Esophagus mucosa (tissue), 1 donor: ENCODE measurements around the gene DCD. TPM values are rescaled to one million over a fixed set of nuclear protein-coding genes. Genes with fewer than 3 reads are reported as not detected.
"Not testable (repeated sequence)": the region's sequence is repeated elsewhere in the genome, so short reads cannot be mapped to it uniquely, and the experiment has no call there.

Experiments used
- ATAC-seq: fragments of 200-7000 bp; cut with Tn5 transposase; one replicate; pipeline ENCODE4 v1.9.1; 2020
- total RNA-seq: library from RNA; stranded (reverse); gene quantifications from one replicate; pipeline ENCODE4 v1.2.4, GENCODE V29; 2023
- donor health status: DM: yes; HTN: yes; CAD: no.

The DCD gene
- total RNA-seq, 1 donor from 2014 or later: not detected

DNA sequence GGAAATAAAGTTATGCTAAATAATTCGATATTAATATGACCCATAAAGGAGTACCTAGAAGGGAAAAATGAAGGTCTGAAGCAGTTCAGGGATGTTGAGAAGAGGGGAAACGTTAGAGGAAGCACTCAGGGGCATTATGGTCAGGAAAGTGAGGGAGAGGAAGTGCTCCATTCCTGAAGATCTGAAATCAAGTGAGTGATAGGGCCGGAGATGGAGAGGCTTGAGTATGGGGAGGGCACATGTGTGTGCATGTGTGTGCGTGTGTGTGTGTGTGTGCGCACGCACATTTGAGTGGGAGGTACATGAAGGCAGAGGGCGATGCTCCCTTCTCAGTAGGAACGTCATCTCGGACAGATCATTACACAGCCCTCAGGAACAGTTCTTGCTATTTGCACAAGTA, 4.9 kb upstream of the DCD start:
- ATAC-seq: no peak

DNA sequence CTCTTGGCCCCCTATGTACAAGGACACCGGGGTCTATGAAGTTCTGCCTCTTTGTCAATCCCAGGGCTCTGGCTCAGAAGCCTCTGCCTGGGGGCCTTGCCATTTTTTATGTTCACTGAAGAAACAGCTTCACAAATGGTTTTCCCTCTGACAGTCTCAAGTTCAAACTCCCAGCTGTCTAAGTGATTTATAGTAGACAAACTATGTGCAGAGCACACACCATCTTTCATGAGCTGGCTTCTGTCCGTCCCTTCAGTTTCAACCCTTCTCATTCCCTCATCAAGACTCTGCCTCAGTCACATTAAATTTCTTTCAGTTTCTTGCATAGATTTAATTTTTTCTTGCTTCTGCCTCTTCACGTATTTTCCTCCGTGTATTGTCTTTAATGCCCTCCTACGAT, 2.7 kb upstream of the DCD start:
- no peak for ATAC-seq

DNA sequence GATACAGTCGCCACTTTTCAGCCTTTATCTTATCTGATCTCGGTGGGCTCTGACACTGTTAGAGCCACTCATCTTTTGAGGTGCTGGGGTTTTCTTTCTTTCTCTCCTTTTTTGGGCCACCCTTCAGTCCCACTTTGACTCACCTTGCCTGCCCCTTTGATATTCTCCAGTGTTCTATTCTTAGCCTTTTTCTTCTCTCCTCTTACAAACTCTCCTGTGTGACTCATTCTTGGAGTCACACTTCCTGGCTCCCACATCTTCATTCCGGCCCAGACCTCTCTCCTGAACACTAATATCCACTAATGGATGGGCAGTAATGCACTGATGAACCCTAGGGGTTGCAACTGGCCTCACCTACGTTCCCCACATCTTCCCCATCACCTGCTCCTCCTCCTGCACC, 2.2 kb upstream of the DCD start:
- no peak for ATAC-seq

DNA sequence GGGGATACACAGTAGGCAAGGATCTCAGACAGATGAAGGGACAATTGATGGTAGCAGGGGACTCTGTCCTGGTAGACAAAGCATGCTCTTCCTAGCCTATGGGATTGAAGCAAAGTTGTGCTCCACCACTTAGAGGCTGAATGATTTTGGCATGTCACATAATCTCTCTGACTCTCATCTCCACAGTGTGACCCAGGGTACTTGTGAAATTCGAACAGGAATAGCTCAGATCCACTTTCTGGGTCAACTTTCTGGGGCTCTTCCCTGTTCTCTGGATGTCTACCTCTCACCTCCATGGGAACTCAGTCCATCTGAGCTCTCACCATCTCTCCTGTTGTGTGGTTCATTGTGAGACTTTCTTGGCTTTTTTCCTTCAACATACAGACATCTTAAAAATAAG, 1.7 kb upstream of the DCD start:
- ATAC-seq: no peak

DNA sequence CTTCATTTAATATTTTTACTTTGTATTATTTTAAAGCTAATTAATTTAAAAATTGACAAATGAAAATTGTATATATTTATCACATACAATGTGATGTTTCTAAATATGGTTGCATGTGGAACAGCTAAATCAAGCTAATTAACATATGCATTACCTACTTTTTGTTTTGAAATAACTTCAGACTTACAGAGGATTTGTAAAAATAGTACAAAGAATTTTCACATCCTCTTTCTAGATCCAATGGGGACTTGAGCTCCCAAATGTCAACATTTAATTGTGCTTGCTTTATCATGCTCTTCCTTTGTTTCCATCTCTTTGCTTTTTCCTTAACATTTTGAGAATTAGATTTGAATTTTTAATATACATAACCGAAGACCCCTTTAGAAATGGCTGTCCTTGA, 6.6 kb downstream of the DCD start:
- no peak for ATAC-seq

DNA sequence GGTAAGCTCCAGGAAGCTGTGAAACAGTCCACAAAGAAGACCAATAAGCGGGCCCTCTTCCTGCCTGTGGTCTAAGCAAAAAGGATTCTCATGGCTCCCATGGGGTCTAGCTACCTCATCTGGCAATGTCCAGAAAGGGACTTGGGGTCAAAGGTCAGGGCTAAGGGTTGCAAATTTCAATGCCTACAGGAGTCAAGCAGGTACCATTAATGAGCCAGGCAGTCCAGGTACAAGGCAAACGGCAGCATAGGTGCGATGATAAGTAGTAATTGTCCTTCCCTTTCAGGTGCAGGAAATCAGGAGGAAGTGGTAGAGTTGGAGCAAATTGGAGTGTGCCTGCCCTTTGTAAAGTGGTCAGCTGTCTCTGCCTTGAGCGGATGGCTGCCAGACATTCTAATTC, 7.1 kb downstream of the DCD start:
- ATAC-seq: no peak

DNA sequence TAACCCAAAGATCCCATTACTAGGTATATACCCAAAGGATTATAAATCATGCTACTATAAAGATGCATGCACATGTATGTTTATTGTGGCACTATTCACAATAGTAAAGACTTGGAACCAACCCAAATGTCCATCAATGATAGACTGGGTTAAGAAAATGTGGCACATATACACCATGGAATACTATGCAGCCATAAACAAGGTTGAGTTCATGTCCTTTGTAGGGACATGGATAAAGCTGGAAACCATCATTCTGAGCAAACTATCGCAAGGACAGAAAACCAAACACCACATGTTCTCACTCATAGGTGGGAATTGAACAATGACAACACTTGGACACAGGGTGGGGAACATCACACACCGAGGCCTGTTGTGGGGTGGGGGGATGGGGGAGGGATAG, 9.1 kb downstream of the DCD start:
- not testable (repeated sequence) for ATAC-seq

DNA sequence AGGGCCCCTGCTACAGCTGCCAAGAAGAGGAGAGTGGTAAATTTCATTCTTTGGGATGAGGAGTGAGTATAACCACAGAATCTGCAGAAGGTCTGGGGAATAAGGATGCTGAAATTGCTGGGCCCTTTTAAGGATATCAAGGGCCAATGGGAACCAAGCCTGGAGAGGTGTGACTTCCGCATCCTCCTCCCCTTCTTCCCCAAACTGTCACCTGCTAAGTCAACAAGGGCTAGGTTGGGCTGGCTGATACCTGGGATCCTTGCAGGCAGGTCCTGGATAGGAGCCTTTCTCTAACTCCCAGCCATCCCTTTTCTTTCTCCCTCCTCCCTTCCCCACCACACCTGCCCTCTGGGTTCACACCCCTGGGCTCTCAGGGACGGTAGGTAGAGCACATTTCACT, 13.4 kb downstream of the DCD start, which contains the start of gene LACRT:
Gene LACRT, minus strand, starts transcription at position 101 of the 400 bp plus-strand sequence. Its CDS starts 54 bp downstream, at position 47.
- no peak for ATAC-seq

DNA sequence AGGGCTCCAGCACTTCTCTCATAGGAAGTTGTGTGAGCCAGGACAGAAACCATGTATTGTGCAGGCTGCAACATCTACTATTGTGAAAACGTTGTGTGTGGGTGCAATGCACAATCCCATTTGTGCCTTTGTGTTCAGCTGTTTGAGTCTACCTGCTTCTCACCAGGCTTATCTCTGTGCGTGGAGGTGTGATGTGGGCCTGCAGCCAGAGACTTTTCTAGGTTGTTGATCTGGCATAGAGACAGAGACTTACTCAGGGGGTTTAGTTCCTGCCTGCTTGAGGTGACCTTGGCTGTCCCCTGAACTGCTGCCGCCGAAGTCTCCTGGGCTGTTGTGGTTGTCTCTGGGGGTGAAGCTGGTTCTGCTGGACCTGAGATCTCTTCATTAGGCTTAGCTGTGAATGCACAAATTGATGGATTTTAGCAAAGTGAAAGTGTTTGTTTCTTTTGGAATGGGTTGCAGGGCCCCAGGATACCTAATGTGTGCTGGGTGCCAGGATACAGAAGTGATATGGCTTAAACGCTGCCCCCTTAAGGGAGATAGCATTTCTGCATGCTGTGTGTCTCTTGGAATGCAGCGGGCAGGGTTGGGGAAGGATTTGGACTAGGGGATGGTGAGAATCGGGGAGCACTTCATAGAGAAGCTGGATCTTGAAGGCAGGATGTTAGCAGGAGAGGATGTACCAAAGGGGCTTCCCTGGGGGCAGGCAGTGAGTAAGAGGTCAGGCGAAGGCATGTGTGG, 16.0 kb downstream of the DCD start:
- no peak for ATAC-seq

DNA sequence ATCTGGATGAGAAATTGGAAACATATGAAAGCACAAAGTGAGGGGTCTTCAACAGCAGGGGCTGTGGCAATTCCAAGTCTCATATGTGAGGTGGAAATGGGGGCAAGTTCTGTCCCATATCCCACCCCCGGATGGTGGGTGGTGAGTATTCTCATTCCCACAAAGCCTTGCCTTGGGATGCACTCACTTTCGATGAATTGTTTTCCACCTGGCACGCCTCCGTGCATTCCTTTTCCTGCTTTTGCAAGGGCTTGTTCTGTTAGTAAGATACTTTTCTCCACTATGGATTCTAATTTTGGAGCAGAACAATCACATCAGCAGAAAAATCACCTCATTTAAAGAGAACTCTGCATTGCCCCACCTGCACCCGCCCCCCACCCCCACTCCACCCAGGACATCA, 16.6 kb downstream of the DCD start:
- no peak for ATAC-seq

DNA sequence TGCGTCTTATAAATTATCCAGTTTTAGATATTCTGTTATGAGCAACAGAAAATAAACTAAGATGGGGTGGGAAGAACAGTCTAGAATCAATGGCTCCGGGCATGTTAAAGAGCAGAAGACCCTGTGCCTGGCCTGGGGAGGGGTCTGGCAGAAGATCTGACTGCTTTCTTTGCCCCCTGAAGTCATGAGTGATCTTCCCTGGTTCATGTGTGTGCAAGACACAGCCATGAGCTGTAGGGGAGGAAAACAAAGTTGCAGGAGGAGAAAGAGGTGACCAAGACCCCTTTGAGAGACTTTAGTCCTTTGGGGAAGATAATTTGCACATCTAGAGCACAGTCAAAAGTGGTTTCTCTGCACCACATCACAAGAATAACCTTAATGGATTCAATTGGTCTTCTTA, 18.2 kb downstream of the DCD start:
- no peak for ATAC-seq

DNA sequence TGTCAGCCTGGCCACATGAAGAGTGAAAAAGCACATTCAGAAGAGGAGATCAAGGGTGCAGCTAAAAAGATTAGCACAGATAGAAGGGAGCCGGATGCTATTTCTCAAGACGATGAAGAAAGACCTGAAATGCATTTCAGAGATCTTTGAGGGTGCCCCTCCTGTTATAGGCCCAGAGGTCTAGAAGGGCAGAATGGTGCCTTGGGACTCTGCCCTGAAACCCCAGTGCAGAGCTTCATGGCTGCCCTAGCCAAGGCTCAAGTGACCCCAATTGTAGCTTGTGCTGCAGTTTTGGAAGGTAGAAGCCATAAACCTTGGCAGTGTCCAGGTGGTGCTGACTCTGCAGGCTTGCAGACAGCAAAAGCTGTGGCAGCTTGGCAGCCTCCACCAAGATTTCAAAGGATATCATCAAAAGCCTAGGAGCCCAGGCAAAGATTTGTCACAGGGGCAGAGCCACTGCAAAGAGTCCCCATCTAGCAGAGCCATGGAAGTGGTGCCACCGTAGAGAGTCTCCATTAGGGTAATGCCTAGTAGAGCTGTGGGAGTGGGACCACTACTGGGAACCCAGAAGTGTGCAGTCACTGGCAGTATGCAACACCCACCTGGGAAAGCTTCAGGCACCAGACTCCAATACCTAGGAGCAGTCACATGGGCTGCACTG, 19.8 kb downstream of the DCD start:
- no peak for ATAC-seq

DNA sequence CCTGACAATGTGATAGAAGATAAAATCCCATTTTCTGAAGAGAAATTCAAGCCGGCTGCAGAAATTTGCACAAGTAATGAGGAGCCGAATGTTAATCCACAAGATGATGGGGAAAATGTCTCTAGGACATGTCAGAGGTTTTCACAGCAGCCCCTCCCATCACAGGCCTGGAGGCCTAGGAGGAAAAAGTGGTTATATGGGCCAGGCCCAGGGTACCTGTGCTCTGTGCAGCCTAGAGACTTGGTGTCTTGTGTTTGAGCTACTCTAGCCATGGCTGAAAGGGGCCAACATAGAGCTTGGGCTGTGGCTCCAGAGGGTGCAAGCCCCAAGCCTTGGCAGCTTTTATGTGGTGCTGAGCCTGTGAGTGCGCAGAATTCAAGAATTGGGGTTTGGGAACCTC, 20.9 kb downstream of the DCD start:
- no peak for ATAC-seq

DNA sequence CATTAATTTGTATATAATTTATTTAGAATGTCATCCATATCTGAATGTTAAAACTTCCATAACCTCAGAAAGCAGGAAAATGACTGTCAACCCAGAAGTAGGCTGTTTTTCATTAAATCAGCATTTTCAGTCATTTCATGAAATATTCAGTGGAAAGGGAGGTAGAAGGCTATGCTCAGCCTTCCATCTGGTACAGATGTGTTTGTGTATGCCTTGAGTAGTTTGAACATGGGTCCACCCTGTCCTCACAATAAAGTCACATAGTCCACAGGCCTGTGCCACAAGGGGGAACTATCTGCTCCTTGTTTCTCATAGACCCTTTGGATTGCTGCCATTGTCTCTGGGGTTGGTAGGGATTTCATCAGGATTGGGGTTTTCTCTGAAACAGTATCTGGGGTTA, 22.6 kb downstream of the DCD start:
- ATAC-seq: no peak

DNA sequence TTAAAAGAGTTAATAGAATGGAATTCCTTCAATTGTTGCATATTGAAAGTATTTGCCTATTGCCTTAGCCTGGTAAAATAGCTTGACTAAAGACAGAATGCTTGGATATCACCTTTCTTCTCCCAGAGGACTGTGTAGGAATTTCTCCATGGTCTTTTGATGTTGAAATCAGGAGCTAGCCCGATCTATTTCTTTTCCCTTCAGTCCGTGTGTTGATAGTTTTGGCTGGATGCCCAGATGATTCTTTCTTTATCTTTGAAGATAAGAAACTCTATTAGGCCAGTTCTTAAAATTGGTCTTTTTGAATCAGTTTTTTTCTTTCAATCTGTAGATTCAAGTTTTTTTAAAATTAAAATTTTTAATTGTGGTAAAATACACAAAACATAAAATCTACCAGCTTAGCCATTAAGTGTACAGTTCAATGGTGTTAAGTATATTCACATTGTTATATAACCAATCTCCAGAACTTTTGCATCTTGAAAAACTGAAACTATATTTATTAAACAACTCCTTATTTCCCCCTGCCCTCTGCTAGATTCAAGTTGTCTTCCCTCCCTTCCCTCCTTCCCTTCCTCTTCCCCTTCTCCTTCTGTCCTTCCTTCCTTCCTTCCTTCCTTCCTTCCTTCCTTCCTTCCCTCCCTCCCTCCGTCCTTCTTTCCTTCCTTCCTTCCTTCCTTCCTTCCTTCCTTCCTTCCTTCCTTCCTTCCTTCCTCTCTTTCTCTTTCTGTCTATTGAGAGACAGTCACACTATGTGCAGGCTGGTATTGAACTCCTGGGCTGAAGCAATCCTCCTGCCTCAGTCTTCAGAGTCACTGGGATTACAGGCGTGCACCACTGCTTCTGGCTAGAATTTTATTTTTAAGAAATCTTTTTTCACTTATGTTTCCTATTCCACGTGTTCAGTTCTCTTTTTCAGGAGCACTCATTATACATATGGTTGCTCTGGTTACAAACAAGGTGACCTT, 23.6 kb downstream of the DCD start:
- ATAC-seq: no peak

DNA sequence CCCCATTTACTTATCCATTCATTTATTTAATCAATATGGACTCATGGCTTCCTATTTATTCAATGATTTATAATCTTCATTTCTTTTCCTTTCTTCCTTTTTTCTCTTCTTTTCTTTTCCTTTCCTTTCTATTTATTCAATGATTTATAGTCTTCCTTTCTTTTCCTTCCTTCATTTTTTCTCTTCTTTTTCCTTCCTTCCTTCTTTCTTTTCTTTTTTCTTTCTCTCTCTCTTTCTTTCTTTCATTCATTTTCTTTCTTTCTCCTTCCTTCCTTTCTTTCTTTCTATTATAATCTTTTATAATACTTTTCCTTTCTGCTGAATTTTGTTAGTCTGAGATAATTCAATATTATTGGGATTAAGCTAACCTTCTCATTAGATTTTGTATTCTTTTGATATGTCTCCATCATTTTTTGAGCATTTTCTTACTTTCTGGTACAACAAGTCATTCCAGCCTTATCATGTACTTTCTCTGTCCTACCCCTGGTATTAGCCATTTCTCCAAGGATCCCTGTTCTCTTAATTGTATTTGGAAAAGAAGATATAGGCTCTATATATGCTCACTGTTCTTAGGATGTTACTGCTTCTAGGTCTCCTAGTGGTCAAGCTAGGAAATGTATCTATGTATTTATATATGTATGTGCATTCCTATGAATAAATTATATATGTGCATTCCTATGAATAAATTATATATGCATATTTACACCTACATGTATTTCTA, 25.5 kb downstream of the DCD start:
- no peak for ATAC-seq

DNA sequence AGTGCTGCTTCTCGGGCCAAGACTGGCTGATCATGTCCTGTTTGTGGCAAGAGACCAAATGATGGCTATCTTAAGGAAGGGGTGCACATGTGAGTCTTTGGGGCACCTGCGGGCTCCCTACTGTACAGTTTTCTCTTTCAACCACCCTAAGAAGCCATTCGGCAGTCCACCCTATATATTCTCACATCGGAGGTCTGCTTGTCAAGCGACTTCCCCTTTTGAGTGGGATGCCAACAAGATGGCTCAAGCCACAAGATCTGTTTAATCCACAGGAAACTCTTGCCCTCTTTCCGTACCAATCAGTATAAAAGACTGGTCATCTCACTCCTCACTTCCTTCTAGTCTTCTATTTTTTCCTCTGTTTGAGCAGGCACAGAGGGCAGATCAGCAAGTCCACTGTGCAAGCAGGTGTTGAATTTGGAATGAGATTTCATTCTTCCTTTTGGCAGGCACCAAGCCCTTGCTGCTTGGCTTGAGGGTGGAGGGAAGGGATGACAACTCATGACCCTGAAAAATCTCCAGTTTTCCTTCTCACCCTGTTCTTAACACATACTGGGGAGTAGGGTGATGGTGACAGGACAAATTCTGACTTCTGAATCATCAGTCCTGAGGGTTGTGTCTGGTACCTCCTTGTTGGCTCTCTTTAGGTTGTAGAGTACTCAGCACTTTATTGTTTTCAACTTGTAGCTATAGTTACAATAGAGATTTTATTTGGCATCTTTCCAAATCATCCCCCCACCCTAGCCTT, 31.1 kb downstream of the DCD start:
- no peak for ATAC-seq

DNA sequence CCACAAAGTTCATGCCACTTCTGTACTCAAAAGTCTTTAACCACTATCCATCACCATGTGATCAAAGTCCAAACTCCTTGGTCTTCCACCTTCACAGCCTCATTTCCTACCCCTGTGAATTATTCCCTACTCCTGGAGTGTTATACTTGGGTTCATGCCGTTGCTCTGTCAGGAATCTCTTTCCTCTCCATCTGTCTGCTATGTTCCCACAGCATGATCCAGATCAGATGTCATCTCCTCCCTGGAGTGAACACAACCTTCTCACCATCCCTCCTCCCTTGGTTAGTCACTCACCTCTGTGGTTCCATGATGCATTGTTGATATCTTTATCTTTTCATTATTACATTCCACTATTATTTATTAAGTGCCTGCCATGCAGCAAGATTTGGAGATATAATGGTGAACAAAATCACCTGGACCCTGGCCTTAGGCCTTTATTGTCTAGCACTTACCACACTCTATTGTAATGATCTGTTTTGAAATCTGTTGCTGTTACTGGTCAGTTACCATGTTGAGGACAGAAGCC, 35.9 kb downstream of the DCD start:
- ATAC-seq: no peak

DNA sequence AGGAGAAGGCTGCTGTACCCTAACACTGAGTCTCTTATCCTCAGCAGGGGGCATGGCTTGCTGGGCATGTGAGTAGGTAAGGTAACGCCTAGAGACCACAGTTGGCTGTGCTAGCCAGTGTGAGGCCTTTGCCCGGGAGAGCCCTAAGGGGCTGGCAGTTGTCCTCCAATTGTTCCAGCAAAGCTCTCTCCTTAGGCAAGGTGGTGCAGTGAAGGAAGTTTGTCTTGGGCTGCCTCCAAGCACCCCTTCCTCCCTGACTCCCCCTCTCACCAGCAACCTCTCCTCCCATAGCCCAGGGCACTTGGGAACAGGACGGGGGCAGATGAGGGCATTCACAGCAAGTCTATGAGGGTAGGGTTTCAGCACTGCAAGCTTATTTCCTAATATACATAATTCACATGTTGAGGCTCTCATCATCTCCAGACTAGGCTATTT, 36.4 kb downstream of the DCD start:
- no peak for ATAC-seq

DNA sequence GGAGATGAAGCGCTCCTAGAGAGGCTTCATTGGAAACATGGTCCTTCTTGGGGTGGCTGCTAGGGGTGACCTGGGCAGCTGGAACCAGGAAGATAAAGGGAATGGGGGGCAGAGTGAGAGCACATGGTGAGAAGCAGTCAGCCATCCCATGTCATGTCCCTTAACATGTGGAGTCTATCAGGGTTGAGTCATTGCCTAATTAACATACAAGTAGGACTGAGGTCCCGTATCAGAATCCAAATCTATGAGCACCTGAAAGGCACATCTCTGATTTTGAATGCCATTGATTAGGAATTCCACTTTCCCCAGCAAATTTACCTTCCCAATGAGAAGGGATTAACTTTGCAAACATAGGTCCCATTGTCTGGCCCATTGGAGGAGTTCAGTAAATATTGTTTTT, 39.4 kb downstream of the DCD start:
- ATAC-seq: no peak

DNA sequence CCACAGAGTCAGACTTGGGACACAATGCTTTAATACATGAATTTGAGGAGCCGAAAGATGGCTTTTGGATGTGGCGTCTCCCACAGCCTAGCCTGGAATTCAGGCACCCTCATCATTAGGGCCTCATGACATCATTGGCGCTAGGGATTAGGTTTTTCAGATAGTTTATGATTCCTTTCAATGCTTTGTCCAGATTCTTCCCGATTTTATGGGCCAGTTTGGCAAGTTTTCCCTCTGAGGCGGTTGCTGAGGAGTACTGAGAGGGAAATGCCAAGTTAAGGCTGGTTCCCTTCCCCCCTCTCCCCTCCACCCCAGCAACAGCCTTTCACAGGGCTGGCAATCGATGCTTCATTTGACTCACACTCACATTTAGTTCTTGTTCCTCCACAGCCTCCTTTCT, 40.0 kb downstream of the DCD start:
- no peak for ATAC-seq

DNA sequence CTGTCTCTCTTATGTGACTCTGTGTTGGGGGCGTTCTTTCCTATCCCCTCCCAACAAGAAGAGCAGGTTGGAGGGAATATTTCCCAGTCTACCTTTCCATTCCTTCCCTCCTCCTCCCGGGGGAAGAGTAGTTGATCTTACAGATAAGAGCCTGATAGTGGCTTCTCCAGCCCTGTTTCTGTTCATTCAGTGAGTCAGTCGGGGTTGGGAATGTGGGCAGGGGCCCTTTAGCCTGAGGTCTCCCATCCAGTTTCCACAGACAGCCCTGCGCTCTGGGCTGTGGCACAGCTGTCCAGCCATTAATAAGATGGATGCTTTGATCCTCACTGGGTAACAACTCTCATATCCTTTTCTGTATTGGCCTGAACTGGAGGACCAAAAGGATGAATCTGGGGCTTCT, 41.6 kb downstream of the DCD start:
- ATAC-seq: no peak
